AG04450 (cell line): Measurements from ENCODE around the gene KCNJ15. TPM values are rescaled to one million over a fixed set of nuclear protein-coding genes. Genes with fewer than 3 reads are reported as not detected.

ENCODE experiments used
- CTCF ChIA-PET: fragments of 300-600, 350-600 bp; formaldehyde crosslinking; extraction: SDS; loops from one replicate; lab custom pipeline; 2022; ENCODE audit warnings: antibody characterized with exemption, inconsistent platforms; lab: Charles Lee
- POLR2A ChIA-PET: fragments of 350-600 bp; formaldehyde crosslinking; extraction: SDS; loops from one replicate; lab custom pipeline; 2021; ENCODE audit warnings: antibody characterized with exemption, inconsistent platforms; lab: Yijun Ruan, JAX
- DNase-seq: peaks from one replicate; pipeline ENCODE4 v3.0.0-alpha.2; 2011; ENCODE audit warnings: low read depth, low spot score
- H3K27ac ChIP-seq: one replicate; pipeline ENCODE4 v1.5.1; 2012; ENCODE audit warnings: low read depth, low read length, control low read depth
- H3K27me3 ChIP-seq: one replicate; pipeline ENCODE4 v1.6.0; 2012; ENCODE audit warnings: low read length; ENCODE audit not compliant: control insufficient read depth, insufficient read depth
- H3K4me3 ChIP-seq: 2 replicates; pipeline ENCODE4 v1.5.1; 2011; ENCODE audit warnings: mild to moderate bottlenecking, low read depth, low read length, control low read depth
- H3K9me3 ChIP-seq: 2 replicates; pipeline ENCODE4 v1.5.1; 2012; ENCODE audit warnings: low read length; ENCODE audit not compliant: control insufficient read depth, insufficient read depth
- polyA minus RNA-seq: library from RNA; depleted of rRNA, polyadenylated mRNA; stranded (reverse); fragments of >200 nt; gene quantifications from 2 replicates; pipeline ENCODE4 v1.2.3, GENCODE V29; 2011; rRNA and poly(A)+ RNA removed
- polyA plus RNA-seq: library from polyadenylated mRNA; depleted of rRNA; stranded (reverse); fragments of >200 nt; gene quantifications from 2 replicates; pipeline ENCODE4 v1.2.3, GENCODE V29; 2011; rRNA removed
- TF ChIP-seq, protein P1 (sequence below): IDR thresholded peaks from 2 replicates; pipeline ENCODE4 v1.5.1; 2011; ENCODE audit warnings: low read depth, low read length, control low read depth, inconsistent platforms

KCNJ15 gene
- 0.07 and 0.22 TPM in 2 replicates for polyA plus RNA-seq
- 0.09 and 1.6 TPM in 2 replicates for polyA minus RNA-seq

DNA sequence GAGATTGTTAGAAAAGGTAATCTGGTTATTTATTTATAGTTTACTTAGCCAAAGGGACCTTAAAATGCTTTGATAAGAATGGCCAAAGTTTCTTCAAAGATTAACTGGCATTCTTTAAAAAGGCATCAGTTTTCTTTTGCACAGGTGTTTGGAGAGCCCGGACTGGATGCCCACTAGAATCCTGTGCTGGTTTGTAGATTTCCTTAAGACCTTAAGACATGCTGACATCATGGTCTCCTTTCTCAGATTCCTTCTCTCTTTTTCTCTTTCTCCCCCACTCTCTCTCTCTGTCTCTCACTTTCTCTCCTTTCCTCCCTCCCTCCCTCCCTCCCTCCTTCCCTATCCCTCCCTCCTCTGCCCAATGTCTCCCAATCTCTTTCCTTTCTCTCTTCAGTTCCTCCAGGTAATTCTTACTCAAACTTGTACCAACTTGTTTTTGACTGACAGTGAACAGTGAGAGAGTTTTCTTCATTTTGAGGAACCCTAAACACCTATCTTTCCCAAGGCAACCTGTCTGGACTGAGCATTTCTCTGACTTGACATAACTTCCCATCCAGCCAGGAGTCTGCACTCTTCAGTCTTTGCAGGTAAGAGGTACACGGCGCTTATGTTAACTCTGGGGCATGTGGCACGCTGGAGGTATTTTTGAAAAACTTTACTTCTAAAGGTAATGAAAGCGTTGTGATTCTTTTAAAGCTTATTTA lies at the start of gene KCNJ15:
KCNJ15 (plus strand) TSS at position 393 of the 704 bp plus-strand sequence. CDS start 42,271 bp downstream, outside the sequence.
- H3K27ac ChIP-seq: no peak within 1 kb of the TSS
- POLR2A ChIA-PET: no interaction called here
- no peaks in the 10 kb centered on the region for H3K27me3 ChIP-seq
- CTCF ChIA-PET: no interaction called here
- no peak within 1 kb of the TSS for H3K4me3 ChIP-seq
- H3K9me3 ChIP-seq: no peaks in the 10 kb centered on the region
- no peak for DNase-seq
- TF ChIP-seq, protein P1, sequence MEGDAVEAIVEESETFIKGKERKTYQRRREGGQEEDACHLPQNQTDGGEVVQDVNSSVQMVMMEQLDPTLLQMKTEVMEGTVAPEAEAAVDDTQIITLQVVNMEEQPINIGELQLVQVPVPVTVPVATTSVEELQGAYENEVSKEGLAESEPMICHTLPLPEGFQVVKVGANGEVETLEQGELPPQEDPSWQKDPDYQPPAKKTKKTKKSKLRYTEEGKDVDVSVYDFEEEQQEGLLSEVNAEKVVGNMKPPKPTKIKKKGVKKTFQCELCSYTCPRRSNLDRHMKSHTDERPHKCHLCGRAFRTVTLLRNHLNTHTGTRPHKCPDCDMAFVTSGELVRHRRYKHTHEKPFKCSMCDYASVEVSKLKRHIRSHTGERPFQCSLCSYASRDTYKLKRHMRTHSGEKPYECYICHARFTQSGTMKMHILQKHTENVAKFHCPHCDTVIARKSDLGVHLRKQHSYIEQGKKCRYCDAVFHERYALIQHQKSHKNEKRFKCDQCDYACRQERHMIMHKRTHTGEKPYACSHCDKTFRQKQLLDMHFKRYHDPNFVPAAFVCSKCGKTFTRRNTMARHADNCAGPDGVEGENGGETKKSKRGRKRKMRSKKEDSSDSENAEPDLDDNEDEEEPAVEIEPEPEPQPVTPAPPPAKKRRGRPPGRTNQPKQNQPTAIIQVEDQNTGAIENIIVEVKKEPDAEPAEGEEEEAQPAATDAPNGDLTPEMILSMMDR: no peak

DNA sequence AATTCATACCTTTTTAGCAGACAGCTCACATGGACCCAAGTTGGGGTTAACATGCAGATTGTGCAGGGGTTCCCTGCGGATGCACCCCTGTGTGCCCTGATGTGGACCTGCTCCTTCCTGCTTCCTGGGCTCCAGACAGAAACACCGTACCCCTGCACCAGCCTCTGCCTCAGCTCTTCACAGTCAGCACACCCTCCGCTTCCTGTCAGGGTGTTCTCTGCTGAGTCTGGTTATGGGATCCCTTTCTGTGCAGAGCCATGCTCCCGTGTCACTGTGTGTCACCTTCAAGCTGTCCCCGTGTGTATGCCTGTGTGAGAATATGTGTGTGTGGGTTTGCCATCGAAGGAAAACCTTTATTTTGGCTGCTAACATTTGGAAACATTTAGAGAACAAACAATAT lies 48.7 kb upstream of the KCNJ15 start:
- H3K9me3 ChIP-seq: peaks cover 4% of the 10 kb centered on the region; the same call in 1 of the 2 replicates
- POLR2A ChIA-PET: no interaction called here
- CTCF ChIA-PET: interaction anchor here (0.9 to 1.9 kb wide), 3 partner anchors 10 to 144 kb away, joined by 3 to 13 read pairs (median 4); no protein-coding TSS in a partner anchor
- TF ChIP-seq, protein P1: no peak
- H3K27me3 ChIP-seq: peaks cover 34% of the 10 kb centered on the region
- H3K27ac ChIP-seq: no peak overlapping the region
- no peak overlapping the region for H3K4me3 ChIP-seq
- DNase-seq: no peak

GRCh38 chr21:38211321-38211720 lies 45.5 kb upstream of the KCNJ15 start:
- CTCF ChIA-PET: interaction anchor here (0.7 to 1.9 kb wide), 2 partner anchors 8 to 141 kb away, joined by 3 to 10 read pairs; no protein-coding TSS in a partner anchor
- Histone ChIP-seq H3K9me3 (peaks cover 4% of the 10 kb centered on the region; the same call in 1 of the 2 replicates), H3K27me3 (peaks cover 28% of the 10 kb centered on the region), H3K27ac (no peak overlapping the region), H3K4me3 (no peak overlapping the region)
- POLR2A ChIA-PET: no interaction called here
- TF ChIP-seq, protein P1: no peak
- no peak for DNase-seq

DNA sequence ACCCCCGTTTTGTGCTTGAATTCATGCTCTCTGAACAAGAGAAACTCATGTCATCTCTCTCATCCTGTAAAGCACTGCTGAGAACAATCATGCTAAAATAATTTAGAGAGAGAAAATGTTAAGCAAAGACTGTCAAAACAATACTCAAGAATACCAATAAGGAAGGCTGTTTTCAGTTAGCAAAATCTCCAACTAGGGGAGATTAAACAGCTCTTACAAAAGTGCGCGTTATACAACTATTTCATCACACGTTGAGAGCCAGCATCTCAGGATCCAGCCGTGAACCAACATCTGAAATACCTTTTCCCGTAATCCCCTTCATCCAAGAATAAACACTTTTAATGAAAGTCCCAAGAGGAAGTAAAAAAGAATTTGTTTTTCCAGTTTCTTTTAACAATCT lies 44.1 kb upstream of the KCNJ15 start:
- TF ChIP-seq, protein P1: no peak
- peaks cover 4% of the 10 kb centered on the region; the same call in 1 of the 2 replicates for H3K9me3 ChIP-seq
- no peak overlapping the region for H3K27ac ChIP-seq
- no peak overlapping the region for H3K4me3 ChIP-seq
- H3K27me3 ChIP-seq: peaks cover 21% of the 10 kb centered on the region
- DNase-seq: no peak
- CTCF ChIA-PET: interaction anchor here (1.1 to 1.9 kb wide), 3 partner anchors 131 to 142 kb away, joined by 3 to 13 read pairs (median 3); no protein-coding TSS in a partner anchor
- POLR2A ChIA-PET: no interaction called here

GRCh38 chr21:38219049-38219628 lies 37.7 kb upstream of the KCNJ15 start:
- Histone ChIP-seq H3K27me3 (no peaks in the 10 kb centered on the region), H3K4me3 (no peak overlapping the region), H3K9me3 (peaks cover 14% of the 10 kb centered on the region; the same call in 1 of the 2 replicates), H3K27ac (no peak overlapping the region)
- ChIA-PET CTCF (interaction anchor here (0.6 to 6.4 kb wide), 57 partner anchors 8 to 556 kb away, joined by 3 to 353 read pairs (median 5); no protein-coding TSS in a partner anchor), POLR2A (no interaction called here)
- peak; percentile 58 for DNase-seq
- TF ChIP-seq, protein P1: peak; percentile 98
